ENCODE measurements around the gene ABCD2.

Gene ABCD2

DNA sequence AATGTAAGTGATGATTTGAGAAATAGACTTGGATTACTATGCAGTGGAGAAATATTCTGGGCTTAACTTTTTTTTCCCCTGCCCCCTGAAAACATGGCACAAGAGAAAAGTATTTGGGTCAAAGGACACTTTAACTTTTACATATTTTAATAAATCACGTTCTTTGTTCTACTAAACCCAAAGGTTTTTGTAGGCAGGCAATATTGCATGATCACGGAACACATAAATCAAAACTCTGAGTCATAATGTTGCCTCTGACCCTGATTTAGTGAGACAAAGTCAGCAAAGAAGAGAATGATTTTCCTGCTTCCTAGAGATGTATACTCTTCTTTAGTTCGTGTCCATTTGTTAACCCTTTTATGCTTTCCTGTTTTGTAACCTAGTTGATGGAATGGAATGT, 38.0 kb downstream of the ABCD2 start:
- Histone ChIP-seq H3K27ac (ENCODE audit: low read length) (no peak overlapping the region), H3K79me2 (ENCODE audit: insufficient read depth, low read length) (no peaks in the 10 kb centered on the region), H3K27me3 (ENCODE audit: insufficient read depth, low read length, poor library complexity) (no peaks in the 10 kb centered on the region), H3K4me1 (ENCODE audit: insufficient read depth, low read length) (no peaks in the 10 kb centered on the region), H3K9ac (ENCODE audit: low read depth, low read length) (no peak overlapping the region), H3K4me3 (ENCODE audit: low read depth in 1 of 2, low read length in 2 of 2) (no peak overlapping the region), H2AFZ (ENCODE audit: low read depth, low read length) (no peak overlapping the region), H3K4me2 (ENCODE audit: insufficient read depth, low read length) (no peak overlapping the region), H3K36me3 (ENCODE audit: insufficient read depth, low read length) (no peaks in the 10 kb centered on the region), H4K20me1 (ENCODE audit: insufficient read depth, low read length) (no peaks in the 10 kb centered on the region), H3K9me3 (ENCODE audit: insufficient read depth, low read length, severe bottlenecking) (no peaks in the 10 kb centered on the region)
- no peak for TF ChIP-seq EZH2 (IDR thresholded peaks at IDR 0.05; ENCODE audit: borderline replicate concordance, low read depth, low read length, severe bottlenecking)
- TF ChIP-seq, protein P1, sequence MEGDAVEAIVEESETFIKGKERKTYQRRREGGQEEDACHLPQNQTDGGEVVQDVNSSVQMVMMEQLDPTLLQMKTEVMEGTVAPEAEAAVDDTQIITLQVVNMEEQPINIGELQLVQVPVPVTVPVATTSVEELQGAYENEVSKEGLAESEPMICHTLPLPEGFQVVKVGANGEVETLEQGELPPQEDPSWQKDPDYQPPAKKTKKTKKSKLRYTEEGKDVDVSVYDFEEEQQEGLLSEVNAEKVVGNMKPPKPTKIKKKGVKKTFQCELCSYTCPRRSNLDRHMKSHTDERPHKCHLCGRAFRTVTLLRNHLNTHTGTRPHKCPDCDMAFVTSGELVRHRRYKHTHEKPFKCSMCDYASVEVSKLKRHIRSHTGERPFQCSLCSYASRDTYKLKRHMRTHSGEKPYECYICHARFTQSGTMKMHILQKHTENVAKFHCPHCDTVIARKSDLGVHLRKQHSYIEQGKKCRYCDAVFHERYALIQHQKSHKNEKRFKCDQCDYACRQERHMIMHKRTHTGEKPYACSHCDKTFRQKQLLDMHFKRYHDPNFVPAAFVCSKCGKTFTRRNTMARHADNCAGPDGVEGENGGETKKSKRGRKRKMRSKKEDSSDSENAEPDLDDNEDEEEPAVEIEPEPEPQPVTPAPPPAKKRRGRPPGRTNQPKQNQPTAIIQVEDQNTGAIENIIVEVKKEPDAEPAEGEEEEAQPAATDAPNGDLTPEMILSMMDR (IDR thresholded peaks at IDR 0.05; ENCODE audit: borderline replicate concordance, extremely low read depth, low read length, poor library complexity, severe bottlenecking) = no peak
- DNase-seq (no peak), ATAC-seq (ENCODE audit: insufficient read depth, low read depth) (no peak)

DNA sequence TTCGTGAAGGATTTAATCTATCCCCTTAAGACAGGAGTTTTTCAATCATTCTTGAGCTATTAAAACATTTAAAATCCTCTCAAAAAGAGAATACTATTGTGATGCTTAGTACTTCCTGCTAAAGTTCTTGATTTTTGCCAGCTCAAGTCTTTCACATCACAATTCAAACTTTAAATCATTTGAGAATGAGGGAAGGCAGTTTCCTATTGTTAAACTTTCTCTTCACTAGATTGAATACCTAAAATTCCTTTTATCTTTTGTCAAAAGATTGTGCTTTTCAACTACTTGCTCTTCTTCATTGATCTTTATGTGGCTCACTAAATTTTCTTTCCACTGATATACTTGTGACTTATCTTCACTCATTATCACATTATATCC, 44.1 kb downstream of the ABCD2 start:
- H3K79me2 ChIP-seq (ENCODE audit: insufficient read depth, low read length) = no peaks in the 10 kb centered on the region
- no peaks in the 10 kb centered on the region for H3K9me3 ChIP-seq (ENCODE audit: insufficient read depth, low read length, severe bottlenecking)
- H2AFZ ChIP-seq (ENCODE audit: low read depth, low read length) = no peak overlapping the region
- H3K9ac ChIP-seq (ENCODE audit: low read depth, low read length) = no peak overlapping the region
- no peak for DNase-seq
- H3K4me2 ChIP-seq (ENCODE audit: insufficient read depth, low read length) = no peak overlapping the region
- no peaks in the 10 kb centered on the region for H3K36me3 ChIP-seq (ENCODE audit: insufficient read depth, low read length)
- H3K27me3 ChIP-seq (ENCODE audit: insufficient read depth, low read length, poor library complexity) = no peaks in the 10 kb centered on the region
- no peak overlapping the region for H3K27ac ChIP-seq (ENCODE audit: low read length)
- H3K4me3 ChIP-seq (ENCODE audit: low read depth in 1 of 2, low read length in 2 of 2) = no peak overlapping the region
- TF ChIP-seq EZH2 (IDR thresholded peaks at IDR 0.05; ENCODE audit: borderline replicate concordance, low read depth, low read length, severe bottlenecking) = no peak
- TF ChIP-seq, protein P1 (IDR thresholded peaks at IDR 0.05; ENCODE audit: borderline replicate concordance, extremely low read depth, low read length, poor library complexity, severe bottlenecking) = no peak
- no peaks in the 10 kb centered on the region for H3K4me1 ChIP-seq (ENCODE audit: insufficient read depth, low read length)
- H4K20me1 ChIP-seq (ENCODE audit: insufficient read depth, low read length) = no peaks in the 10 kb centered on the region
- ATAC-seq (ENCODE audit: insufficient read depth, low read depth) = no peak

DNA sequence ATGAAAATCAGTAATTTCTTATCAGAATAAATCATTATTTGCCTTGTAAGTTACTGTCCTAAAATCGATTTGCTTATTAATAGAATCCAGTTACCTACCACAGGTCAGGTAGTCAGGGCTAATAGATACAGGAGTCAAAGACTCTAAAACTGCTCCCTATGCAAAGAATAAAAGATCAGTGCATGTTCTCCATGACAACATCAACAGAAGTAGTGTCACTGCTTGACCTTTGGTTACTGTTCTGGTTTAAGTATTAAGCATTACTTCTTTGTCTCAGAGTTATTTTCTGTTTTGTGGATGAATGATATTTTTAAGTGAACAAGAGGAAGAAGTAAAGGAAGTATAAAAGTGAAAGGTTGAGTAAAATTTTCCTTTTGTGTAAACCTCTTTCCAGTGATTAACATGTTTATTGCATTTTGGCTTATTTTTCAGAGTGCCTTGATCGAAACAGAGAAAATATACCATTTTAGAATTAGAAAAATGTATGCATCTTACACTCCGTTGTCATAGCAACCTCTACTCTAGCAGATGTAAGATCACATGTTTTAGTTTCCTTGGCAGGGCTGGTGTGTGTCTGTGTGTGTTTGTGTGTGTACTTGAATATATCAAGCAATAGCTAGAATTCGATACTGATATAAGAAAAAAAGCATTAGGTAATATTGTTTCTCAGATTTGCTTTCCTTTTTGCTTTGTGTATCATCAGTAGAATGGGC, 44.7 kb downstream of the ABCD2 start:
- H4K20me1 ChIP-seq (ENCODE audit: insufficient read depth, low read length) = no peaks in the 10 kb centered on the region
- H3K4me2 ChIP-seq (ENCODE audit: insufficient read depth, low read length) = no peak overlapping the region
- H3K79me2 ChIP-seq (ENCODE audit: insufficient read depth, low read length) = no peaks in the 10 kb centered on the region
- ATAC-seq (ENCODE audit: insufficient read depth, low read depth) (no peak), DNase-seq (no peak)
- no peak overlapping the region for H2AFZ ChIP-seq (ENCODE audit: low read depth, low read length)
- no peaks in the 10 kb centered on the region for H3K9me3 ChIP-seq (ENCODE audit: insufficient read depth, low read length, severe bottlenecking)
- no peak overlapping the region for H3K4me3 ChIP-seq (ENCODE audit: low read depth in 1 of 2, low read length in 2 of 2)
- H3K36me3 ChIP-seq (ENCODE audit: insufficient read depth, low read length) = no peaks in the 10 kb centered on the region
- no peaks in the 10 kb centered on the region for H3K4me1 ChIP-seq (ENCODE audit: insufficient read depth, low read length)
- TF ChIP-seq EZH2 (IDR thresholded peaks at IDR 0.05; ENCODE audit: borderline replicate concordance, low read depth, low read length, severe bottlenecking) = no peak
- TF ChIP-seq, protein P1 (IDR thresholded peaks at IDR 0.05; ENCODE audit: borderline replicate concordance, extremely low read depth, low read length, poor library complexity, severe bottlenecking) = no peak
- H3K27ac ChIP-seq (ENCODE audit: low read length) = no peak overlapping the region
- H3K27me3 ChIP-seq (ENCODE audit: insufficient read depth, low read length, poor library complexity) = no peaks in the 10 kb centered on the region
- H3K9ac ChIP-seq (ENCODE audit: low read depth, low read length) = no peak overlapping the region

Measured in DND-41 (cell line).